ENCODE results near the gene GOLGA6L4. TPM values are rescaled to one million over a fixed set of nuclear protein-coding genes. Genes with fewer than 3 reads are reported as not detected.
A peak's percentile ranks its signal among the peaks of the same experiment; 100 is the strongest.
"Not testable (repeated sequence)": the region's sequence is repeated elsewhere in the genome, so short reads cannot be mapped to it uniquely, and the experiment has no call there.

Gene GOLGA6L4
- total RNA-seq = 2.2 TPM

GRCh38 chr15:84235573-84235972 is at the start of gene GOLGA6L4:
GOLGA6L4 (plus strand) TSS chr15:84235773; CDS start chr15:84235835, 62 bp downstream.
- DNase-seq (ENCODE audit: low spot score); ATAC-seq: not testable (repeated sequence)

- not testable (repeated sequence) for ATAC-seq; DNase-seq (ENCODE audit: low spot score)
Observed at GRCh38 chr15:84192982-84193381, 42.6 kb upstream of the GOLGA6L4 start.

GRCh38 chr15:84195603-84196002 is 40.0 kb upstream of the GOLGA6L4 start:
- DNase-seq (ENCODE audit: low spot score) = not testable (repeated sequence)
- ATAC-seq = peak; percentile 96

GRCh38 chr15:84196530-84197188 is 38.9 kb upstream of the GOLGA6L4 start:
- not testable (repeated sequence) for DNase-seq (ENCODE audit: low spot score)
- ATAC-seq = peak; percentile 12

- DNase-seq (ENCODE audit: low spot score); ATAC-seq: not testable (repeated sequence)
Observed at GRCh38 chr15:84199865-84200264, 35.7 kb upstream of the GOLGA6L4 start.

GRCh38 chr15:84246441-84246840 is 10.9 kb downstream of the GOLGA6L4 start:
- peak; percentile 39 for DNase-seq (ENCODE audit: low spot score)

More at GRCh38 chr15:84246441-84246840, 10.9 kb downstream of the GOLGA6L4 start:
- not testable (repeated sequence) for ATAC-seq

All from left lobe of liver (tissue), 2 donors.